Kidney tubule cell (primary cell): ENCODE measurements around the gene MTURN.

ENCODE experiments used
- DNase-seq: peaks from one replicate; pipeline ENCODE4 v3.0.0-alpha.2; 2018; ENCODE audit warnings: low spot score

MTURN gene

DNA sequence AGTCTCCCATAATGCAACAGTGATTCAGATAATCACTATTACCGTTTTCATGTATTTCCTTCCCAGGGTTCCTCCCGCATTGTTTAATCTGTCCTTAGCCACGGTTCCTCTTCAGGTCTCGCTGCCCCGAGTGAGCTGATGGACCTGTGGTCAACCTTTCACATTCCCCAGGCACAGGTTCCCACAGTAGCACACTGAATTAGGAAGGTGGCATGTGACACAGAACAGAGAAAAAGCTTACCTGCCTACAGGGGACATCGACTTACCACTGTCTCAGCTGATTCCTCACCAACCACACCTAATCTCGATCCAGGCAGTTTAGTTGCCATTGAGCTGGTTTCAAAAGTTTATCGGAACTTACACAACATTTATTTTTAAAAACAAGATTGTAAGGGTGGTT is 72.2 kb downstream of the MTURN start:
- peak; percentile 44 for DNase-seq

GRCh38 chr7:30207376-30207775 is 72.6 kb downstream of the MTURN start:
- DNase-seq, result no peak

DNA sequence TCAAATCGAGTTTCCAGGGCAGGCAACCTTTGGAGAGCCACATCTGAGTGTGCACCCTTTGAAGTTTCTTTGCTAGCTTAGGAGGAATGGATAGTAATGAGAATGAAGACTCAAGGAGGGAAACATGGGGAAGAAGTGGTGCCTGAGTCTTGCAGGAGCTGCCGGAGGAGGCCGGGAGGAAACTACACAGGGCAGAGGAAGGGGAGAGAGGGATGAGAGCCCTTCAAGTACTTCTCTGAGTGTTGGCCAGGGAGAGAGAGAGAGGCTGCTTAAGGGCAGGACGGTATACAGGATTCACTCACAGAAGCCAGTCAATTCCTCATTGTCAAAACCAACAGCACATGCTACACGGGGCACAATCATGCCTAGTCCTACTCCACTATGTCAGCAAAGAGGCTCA is 75.2 kb downstream of the MTURN start:
- no peak for DNase-seq
